DND-41 (cell line): ENCODE data around the gene NCK2.

Experiments used
- ATAC-seq: fragments of 200-7000 bp; cut with Tn5 transposase; 3 replicates; pipeline ENCODE4 v1.9.1; 2021; ENCODE audit warnings: low read depth; ENCODE audit not compliant: insufficient read depth
- DNase-seq: peaks from one replicate; pipeline ENCODE4 v3.0.0-alpha.2; 2020
- H2AFZ ChIP-seq: 2 replicates; pipeline ENCODE4 v1.6.0; 2012; ENCODE audit warnings: low read depth, low read length
- H3K27ac ChIP-seq: 2 replicates; pipeline ENCODE4 v1.5.1; 2012; ENCODE audit warnings: low read length, inconsistent platforms
- H3K27me3 ChIP-seq: fragments of 200-600 bp; sonication (generic); 2 replicates; pipeline ENCODE4 v1.6.0; 2012; ENCODE audit warnings: low read length, mild to moderate bottlenecking, inconsistent platforms; ENCODE audit not compliant: insufficient read depth, poor library complexity
- H3K36me3 ChIP-seq: 2 replicates; pipeline ENCODE4 v1.5.1; 2012; ENCODE audit warnings: low read length, inconsistent platforms; ENCODE audit not compliant: insufficient read depth
- H3K4me1 ChIP-seq: 2 replicates; pipeline ENCODE4 v1.5.1; 2012; ENCODE audit warnings: mild to moderate bottlenecking, low read length; ENCODE audit not compliant: insufficient read depth
- H3K4me2 ChIP-seq: 2 replicates; pipeline ENCODE4 v1.6.0; 2012; ENCODE audit warnings: mild to moderate bottlenecking, moderate library complexity, low read length, inconsistent platforms; ENCODE audit not compliant: insufficient read depth
- H3K4me3 ChIP-seq, 2 experiments: fragments of 200-600 bp in 1 of 2; shearing (Covaris generic) in 1 of 2; 2 replicates each; pipeline ENCODE4 v1.5.1; 2012 to 2016; ENCODE audit warnings: inconsistent platforms in 2 of 2, low read length in 2 of 2, mild to moderate bottlenecking in 2 of 2, low read depth in 1 of 2, moderate library complexity in 1 of 2
- H3K79me2 ChIP-seq: 2 replicates; pipeline ENCODE4 v1.6.0; 2012; ENCODE audit warnings: low read length, inconsistent platforms; ENCODE audit not compliant: insufficient read depth
- H3K9ac ChIP-seq: 2 replicates; pipeline ENCODE4 v1.6.0; 2012; ENCODE audit warnings: low read depth, mild to moderate bottlenecking, inconsistent platforms, low read length, moderate library complexity
- H3K9me3 ChIP-seq: 2 replicates; pipeline ENCODE4 v1.5.1; 2012; ENCODE audit warnings: low read length, moderate library complexity, mild to moderate bottlenecking, inconsistent platforms; ENCODE audit not compliant: insufficient read depth, severe bottlenecking
- H4K20me1 ChIP-seq: 2 replicates; pipeline ENCODE4 v1.6.0; 2012; ENCODE audit warnings: low read length; ENCODE audit not compliant: insufficient read depth
- CTCF ChIP-seq: IDR thresholded peaks from 2 replicates; pipeline ENCODE4 v1.5.1; 2012; ENCODE audit warnings: borderline replicate concordance, low read length, moderate library complexity, mild to moderate bottlenecking; ENCODE audit not compliant: poor library complexity, severe bottlenecking; ENCODE audit errors: extremely low read depth
- EZH2 ChIP-seq: IDR thresholded peaks from 3 replicates; pipeline ENCODE4 v1.6.1; 2012; ENCODE audit warnings: borderline replicate concordance, low read depth, mild to moderate bottlenecking, moderate library complexity, low read length, inconsistent platforms; ENCODE audit not compliant: severe bottlenecking

NCK2 gene

GRCh38 chr2:105784589-105784988 lies 39.9 kb downstream of the NCK2 start:
- H3K4me3 ChIP-seq: no peak overlapping the region
- no peak overlapping the region for H2AFZ ChIP-seq
- H3K9ac ChIP-seq: no peak overlapping the region
- DNase-seq: no peak
- TF ChIP-seq CTCF: no peak
- TF ChIP-seq EZH2: no peak
- no peaks in the 10 kb centered on the region for H3K4me1 ChIP-seq
- H3K9me3 ChIP-seq: no peaks in the 10 kb centered on the region
- H3K79me2 ChIP-seq: peaks cover 95% of the 10 kb centered on the region
- peaks cover 3% of the 10 kb centered on the region; the same call in 1 of the 2 replicates for H3K36me3 ChIP-seq
- H3K4me2 ChIP-seq: no peak overlapping the region
- H4K20me1 ChIP-seq: peaks cover 68% of the 10 kb centered on the region
- ATAC-seq: no peak
- no peaks in the 10 kb centered on the region for H3K27me3 ChIP-seq
- no peak overlapping the region for H3K27ac ChIP-seq

DNA sequence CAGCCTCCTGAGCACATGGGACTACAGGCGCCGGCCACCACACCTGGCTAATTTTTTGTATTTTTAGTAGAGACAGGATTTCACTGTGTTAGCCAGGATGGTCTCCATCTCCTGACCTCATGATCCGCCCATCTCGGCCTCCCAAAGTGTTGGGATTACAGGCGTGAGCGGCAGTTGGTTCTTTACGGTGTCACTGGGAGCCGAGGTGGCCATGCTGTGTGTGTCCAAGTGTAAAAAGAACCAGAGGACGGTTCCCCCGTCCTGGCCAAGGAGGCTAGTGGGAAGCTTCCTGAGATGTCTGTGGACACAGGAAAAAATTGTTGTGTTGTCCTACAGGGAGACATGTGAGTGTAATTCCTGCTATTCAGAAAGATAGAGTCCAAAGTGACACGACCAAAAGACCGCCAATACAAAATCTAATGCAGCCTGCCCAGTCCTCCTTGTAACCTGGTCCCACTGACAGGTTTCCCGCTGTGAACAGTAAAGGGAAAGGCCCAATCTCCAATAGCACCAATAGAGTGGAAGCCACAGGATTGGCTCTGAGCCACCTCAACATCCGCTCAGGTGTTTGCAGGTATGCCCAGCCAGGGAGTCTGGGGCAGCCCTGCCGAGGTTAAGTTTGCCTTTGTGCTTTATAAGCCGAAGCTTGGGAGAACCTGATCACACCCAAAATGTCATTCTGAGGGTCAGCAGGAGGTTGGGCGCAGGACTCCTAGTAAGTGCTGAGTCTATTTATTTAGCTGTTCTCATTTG lies 40.6 kb downstream of the NCK2 start:
- Histone ChIP-seq H3K27me3 (no peaks in the 10 kb centered on the region), H3K79me2 (peaks cover 96% of the 10 kb centered on the region), H3K9me3 (no peaks in the 10 kb centered on the region), H3K4me3 (no peak overlapping the region), H3K36me3 (peaks cover 3% of the 10 kb centered on the region; the same call in 1 of the 2 replicates), H3K4me2 (no peak overlapping the region), H3K9ac (no peak overlapping the region), H3K4me1 (no peaks in the 10 kb centered on the region), H4K20me1 (peaks cover 66% of the 10 kb centered on the region), H3K27ac (no peak overlapping the region), H2AFZ (no peak overlapping the region)
- DNase-seq (no peak), ATAC-seq (no peak)
- TF ChIP-seq EZH2: no peak
- no peak for TF ChIP-seq CTCF

DNA sequence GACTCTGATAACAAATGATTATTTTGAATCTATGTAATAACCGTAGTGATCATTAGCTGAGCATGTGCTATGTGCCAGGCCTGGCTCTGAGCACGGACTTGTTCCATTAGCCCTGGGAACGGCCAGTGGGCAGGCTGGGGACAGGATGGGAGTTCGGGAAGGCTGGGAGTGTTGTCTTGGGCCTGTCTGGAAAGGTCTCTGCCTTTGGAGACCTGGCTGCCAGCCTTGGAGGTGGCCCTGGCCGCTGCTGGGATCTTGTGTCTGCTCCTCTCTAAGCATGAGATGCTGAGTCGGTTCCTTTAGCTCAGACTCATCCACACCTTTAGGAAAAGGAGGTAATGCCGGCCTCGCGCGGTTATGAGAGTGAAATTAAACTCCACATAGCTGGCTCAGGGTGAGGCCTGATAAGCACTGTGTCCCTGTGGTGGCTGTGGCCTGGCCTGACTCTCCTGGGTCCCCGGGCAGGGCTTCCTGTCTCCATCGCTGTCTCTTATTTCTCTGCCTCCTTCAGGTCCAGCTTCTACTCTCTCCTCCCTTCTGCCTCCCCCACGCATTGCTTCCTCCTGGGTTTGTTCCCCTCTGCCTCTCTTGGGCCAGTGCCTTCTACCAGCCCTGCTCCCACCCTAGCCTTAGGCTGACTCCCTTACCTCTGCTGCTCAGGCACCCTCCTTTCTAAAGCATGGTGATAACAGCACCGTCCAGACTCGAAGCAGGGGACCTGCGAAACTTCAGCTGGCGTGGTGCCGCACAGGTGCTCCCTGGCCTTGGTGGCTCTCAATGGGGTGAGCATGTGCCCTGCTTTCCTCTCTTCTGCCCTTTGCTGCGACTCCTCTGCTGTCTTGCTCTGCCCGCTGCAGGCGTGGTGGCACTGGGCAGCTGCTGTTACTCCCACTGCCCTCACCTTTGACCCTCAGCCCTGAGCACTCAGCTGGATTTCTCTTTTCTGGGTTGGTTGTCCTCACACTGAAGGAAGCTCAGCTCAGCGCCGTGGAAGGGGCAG lies 41.8 kb downstream of the NCK2 start:
- Histone ChIP-seq H3K4me3 (no peak overlapping the region), H3K36me3 (peaks cover 3% of the 10 kb centered on the region; the same call in 1 of the 2 replicates), H3K4me2 (no peak overlapping the region), H4K20me1 (peaks cover 61% of the 10 kb centered on the region), H3K9me3 (no peaks in the 10 kb centered on the region), H3K27ac (peak overlapping the region; percentile 30; the same call in 1 of the 2 replicates), H2AFZ (no peak overlapping the region), H3K79me2 (peaks cover 96% of the 10 kb centered on the region), H3K27me3 (no peaks in the 10 kb centered on the region), H3K9ac (no peak overlapping the region), H3K4me1 (no peaks in the 10 kb centered on the region)
- no peak for ATAC-seq
- no peak for TF ChIP-seq CTCF
- DNase-seq: no peak
